Ammon's horn (tissue), 1 donor: ENCODE results near the gene MYL5.
"Not testable (repeated sequence)": the region's sequence is repeated elsewhere in the genome, so short reads cannot be mapped to it uniquely, and the experiment has no call there.

Experiments
- DNase-seq: peaks from one replicate; pipeline ENCODE4 v3.0.0-alpha.2; 2016; ENCODE audit warnings: low spot score

The MYL5 gene

DNA sequence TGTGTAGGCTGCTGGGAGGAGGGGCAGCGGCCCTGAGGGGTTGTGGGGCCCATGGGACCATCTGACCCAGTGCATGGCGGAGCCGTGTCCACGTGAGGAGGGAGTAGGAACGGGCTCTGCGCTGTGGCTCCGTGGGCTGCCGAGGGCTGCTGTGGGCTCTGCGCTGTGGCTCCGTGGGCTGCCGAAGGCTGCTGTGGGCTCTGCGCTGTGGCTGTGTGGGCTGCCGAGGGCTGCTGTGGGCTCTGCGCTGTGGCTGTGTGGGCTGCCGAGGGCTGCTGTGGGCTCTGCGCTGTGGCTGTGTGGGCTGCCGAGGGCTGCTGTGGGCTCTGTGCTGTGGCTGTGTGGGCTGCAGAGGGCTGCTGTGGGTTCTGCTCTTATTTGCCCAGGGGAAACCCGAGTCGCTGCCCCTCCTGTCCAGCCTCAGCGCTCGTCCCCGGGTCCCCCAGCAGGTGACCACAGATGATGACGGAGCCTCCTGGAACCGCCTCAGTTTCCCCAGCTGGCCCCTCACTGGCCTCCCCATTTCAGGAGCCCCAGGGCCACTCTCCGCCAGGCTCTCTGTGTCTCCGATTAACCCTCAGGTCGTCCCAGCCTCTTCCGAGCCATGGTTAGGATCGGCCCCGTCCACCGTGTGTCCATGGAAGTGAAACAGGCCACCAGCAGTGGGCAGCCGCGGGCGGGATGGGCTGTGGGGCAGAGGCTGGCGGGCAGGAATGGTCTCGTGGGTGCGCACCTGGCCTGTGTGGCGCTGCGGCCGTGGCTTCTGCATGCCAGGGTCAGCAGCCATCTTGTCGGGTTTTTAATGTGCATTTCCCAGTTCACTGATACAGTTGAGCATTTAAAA lies 51.3 kb downstream of the MYL5 start:
- no peak for DNase-seq

DNA sequence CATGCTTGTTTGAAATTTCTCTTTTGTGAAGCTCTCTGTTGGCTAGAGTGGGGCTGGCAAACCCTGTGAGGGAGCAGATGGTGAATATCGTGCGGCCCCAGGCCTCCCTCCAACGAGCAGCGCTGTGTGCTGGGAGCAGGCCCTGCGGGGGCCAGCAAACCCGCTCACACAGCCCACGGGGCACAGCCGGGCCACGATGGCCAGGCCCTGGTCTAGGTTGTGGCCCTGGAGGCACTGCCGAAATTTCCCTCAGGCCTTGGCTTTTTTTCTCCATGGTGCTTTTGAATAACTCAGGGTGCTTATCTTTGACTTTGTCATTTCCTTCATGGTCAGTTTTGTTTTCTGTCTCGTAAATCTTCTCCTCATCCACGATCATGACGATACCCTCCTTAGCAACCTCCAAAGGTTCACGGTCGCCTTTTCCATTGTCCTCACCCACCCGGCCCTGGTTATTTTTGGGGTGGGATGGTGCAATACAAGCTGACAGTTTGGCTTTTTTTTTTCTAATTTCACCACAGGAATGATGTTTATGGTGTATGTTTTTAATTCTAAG lies 52.0 kb downstream of the MYL5 start:
- peak; percentile 40 for DNase-seq

DNA sequence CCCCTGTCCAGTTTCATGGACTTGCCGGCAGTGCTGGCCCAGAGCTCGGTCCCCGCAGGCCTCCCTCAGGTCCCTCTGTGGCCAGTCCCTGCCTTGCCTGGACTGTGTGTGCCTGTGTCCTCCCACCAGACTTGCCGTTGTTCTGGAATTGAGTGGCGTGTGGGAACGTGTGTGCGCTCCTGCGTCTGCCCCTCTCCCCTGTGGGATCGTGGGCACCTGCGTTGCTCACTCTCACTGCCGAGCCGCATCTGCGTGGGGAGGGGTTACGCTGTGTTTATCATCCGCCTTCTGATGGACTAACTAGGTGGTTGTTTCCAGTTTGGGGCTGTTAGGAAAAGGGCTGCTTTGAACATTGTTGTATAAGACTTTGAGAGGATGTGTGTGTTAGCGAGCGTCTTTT lies 52.5 kb downstream of the MYL5 start:
- DNase-seq = no peak

DNA sequence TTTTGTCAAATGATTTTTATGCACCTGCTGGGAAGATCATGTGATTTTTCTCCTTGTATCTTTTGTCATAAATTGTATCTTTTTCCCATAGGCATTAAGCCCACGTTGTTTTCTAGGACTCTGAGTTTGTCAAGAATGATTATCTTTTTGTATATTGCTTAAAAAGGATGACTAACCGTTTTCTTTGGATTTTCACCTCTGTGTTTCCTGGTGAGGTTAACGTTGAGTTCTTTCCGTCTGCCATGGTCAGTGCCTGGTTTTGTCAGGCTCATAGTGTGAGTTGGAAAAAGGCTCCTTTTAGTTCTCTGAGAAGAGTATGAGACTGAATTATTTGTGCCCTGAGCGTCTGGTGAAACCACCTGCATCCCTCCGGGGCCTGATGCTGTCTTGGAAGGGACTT lies 53.2 kb downstream of the MYL5 start:
- no peak for DNase-seq

DNA sequence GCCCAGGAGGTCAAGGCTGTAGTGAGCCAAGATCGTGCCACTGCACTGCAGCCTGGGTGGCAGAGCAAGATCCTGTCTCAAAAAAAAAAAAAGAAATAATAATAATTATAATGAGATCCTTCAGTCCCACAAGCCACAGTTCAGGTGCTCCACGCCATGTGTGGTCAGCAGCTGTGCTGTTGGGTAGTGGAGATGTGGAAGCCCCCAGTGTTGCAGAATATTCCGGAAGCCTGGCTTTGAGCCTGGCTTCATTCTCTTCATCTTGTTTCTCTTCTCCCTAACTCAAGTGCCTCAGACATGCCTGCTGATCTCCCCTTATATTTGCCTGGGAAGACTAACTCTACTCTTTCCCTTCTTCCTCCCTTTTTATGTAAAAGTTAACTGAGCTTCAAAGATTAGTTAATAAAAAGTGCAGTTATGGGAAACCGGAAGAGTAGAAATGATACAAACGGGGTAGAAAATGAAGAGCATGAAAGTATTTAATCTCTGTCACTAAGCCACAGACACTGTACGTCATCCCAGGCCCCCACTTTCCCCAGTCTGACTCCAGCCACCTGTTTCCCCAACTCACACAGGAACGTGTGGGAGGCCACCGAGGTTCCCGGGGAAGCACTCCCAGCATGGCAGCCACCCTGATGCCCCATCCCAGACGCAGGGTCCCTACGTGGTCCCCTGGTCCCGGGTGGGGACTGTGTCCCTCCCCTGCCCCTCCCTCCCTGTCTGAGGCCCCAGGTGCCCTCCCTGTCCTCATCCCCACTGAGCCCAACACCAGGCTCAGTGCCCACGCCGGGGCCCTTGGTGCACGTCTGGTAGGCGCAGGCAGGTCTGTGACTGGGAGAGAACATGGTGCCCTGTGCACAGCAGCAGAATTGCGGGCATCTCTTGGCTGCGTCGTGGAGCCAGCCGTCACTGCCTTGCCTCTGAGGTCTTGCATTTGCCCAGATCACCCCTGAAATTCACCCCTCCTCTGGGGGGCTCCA lies 55.3 kb downstream of the MYL5 start:
- DNase-seq = no peak

DNA sequence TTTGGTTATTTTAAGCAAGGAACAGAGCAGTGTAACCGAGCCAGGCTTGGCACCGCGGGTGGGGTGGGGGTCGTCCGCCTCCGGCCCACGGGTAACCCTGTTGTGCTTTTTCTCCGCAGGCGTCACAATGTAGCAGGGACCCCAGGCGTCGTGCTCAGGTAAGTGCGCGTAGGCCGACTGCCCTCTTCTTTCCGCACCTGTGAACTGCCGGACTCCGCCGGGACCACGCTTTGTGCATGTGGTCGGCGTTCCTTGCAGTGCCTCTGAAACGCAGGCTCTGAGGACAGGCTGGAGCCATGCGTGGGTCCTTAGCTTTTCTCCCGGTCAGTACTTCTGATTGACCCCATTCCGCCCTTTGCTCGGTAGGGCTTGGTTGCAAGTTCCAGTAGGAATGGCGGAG lies 56.2 kb downstream of the MYL5 start:
- DNase-seq = no peak

DNA sequence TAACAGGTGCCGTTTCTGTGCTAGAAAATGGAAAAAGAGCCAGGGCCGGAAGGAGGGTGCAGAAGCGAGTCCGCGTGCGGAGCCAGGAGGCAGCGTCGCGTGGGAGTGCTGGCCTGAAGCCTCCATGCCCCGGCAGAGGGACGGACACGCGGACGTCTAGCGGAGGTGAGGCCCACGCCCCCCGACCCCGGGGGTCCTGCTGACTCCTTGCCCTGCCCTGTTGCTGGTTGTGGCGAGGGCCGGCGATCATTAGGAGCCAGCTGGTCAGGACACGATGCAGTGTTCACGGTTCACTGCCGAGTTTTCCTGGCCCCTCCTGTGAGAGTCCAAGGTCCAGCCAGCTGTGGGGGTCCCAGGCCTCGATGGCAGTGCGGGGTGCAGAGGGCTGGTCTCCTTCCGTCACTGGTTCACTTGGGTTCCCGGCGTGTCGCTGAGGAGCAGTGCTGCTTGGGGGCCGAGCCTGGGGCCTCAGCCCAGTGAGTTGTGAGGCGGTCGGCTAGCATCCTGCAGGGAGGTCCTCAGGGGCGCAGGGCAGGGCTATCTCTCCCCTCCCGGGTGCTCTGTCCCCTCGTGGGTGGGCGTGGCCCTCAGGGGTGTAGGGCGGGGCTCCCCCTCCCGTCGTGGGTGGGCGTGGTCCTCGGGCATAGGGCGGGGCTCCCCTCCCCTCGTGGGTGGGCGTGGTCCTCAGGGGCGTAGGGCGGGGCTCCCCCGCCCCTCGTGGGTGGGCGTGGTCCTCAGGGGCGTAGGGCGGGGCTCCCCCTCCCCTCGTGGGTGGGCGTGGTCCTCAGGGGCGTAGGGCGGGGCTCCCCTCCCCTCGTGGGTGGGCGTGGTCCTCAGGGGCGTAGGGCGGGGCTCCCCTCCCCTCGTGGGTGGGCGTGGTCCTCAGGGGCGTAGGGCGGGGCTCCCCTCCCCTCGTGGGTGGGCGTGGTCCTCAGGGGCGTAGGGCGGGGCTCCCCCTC lies 56.9 kb downstream of the MYL5 start:
- DNase-seq = not testable (repeated sequence)
